GM11168 (cell line): Measurements from ENCODE around the gene CLDN25.
"Not testable (repeated sequence)": the region's sequence is repeated elsewhere in the genome, so short reads cannot be mapped to it uniquely, and the experiment has no call there.

Source experiments
- in situ Hi-C: fragments of 300-500 bp; cut with MboI; formaldehyde crosslinking; loops from one replicate; pipeline ENCODE4 v1.12.0; 2022; ENCODE audit warnings: low sequenced_read_pairs; ENCODE audit not compliant: unreplicated experiment

The CLDN25 gene

GRCh38 chr11:113779496-113779895, at the start of gene CLDN25:
Gene CLDN25, plus strand, starts transcription at chr11:113779796. Its CDS starts 0 bp downstream, at chr11:113779796.
- in situ Hi-C loops = no loop called here

GRCh38 chr11:113730887-113731726, 48.5 kb upstream of the CLDN25 start:
- in situ Hi-C loops = no loop called here

- in situ Hi-C loops = no loop called here
Measured at GRCh38 chr11:113732092-113732491, 47.5 kb upstream of the CLDN25 start.

GRCh38 chr11:113736323-113736722, 43.3 kb upstream of the CLDN25 start:
- in situ Hi-C loops = no loop called here

GRCh38 chr11:113752932-113753331, 26.7 kb upstream of the CLDN25 start:
- in situ Hi-C loops = loop anchor here (25.0 kb wide), 1 partner anchor 441 kb away; the partner anchor contains the start of gene TTC12

- in situ Hi-C loops = loop anchor here (25.0 kb wide), 1 partner anchor 448 kb away; the partner anchor contains the start of gene TTC12
Measured at GRCh38 chr11:113760241-113760640, 19.4 kb upstream of the CLDN25 start.

GRCh38 chr11:113763040-113763439, 16.6 kb upstream of the CLDN25 start:
- in situ Hi-C loops = loop anchor here (25.0 kb wide), 1 partner anchor 451 kb away; the partner anchor contains the start of gene TTC12

- in situ Hi-C loops = loop anchor here (25.0 kb wide), 1 partner anchor 452 kb away; the partner anchor contains the start of gene TTC12
Measured at GRCh38 chr11:113764527-113765219, 14.9 kb upstream of the CLDN25 start.

GRCh38 chr11:113771964-113772363, 7.6 kb upstream of the CLDN25 start:
- in situ Hi-C loops = loop anchor here (25.0 kb wide), 1 partner anchor 460 kb away; the partner anchor contains the start of gene TTC12

GRCh38 chr11:113773092-113773415, 6.5 kb upstream of the CLDN25 start:
- in situ Hi-C loops = loop anchor here (25.0 kb wide), 1 partner anchor 461 kb away; the partner anchor contains the start of gene TTC12

GRCh38 chr11:113773416-113774173, 6.0 kb upstream of the CLDN25 start, which contains the start of gene ZW10:
Gene ZW10, minus strand, starts transcription at chr11:113773692. Its CDS starts 26 bp downstream, at chr11:113773666.
- in situ Hi-C loops = loop anchor here (25.0 kb wide), 1 partner anchor 461 kb away; the partner anchor contains the start of gene TTC12

- in situ Hi-C loops = loop anchor here (25.0 kb wide), 1 partner anchor 462 kb away; the partner anchor contains the start of gene TTC12
Measured at GRCh38 chr11:113774174-113774503, 5.5 kb upstream of the CLDN25 start.

GRCh38 chr11:113778111-113778910, 1.3 kb upstream of the CLDN25 start:
- in situ Hi-C loops = no loop called here

GRCh38 chr11:113781682-113782081, 2.1 kb downstream of the CLDN25 start:
- in situ Hi-C loops = no loop called here

GRCh38 chr11:113782134-113782533, 2.5 kb downstream of the CLDN25 start:
- in situ Hi-C loops = no loop called here

- in situ Hi-C loops = not testable (repeated sequence)
Measured at GRCh38 chr11:113789016-113789415, 9.4 kb downstream of the CLDN25 start.

GRCh38 chr11:113789675-113790320, 10.2 kb downstream of the CLDN25 start:
- in situ Hi-C loops = no loop called here

GRCh38 chr11:113796663-113797259, 17.2 kb downstream of the CLDN25 start:
- in situ Hi-C loops = no loop called here

GRCh38 chr11:113802621-113803020, 23.0 kb downstream of the CLDN25 start:
- in situ Hi-C loops = no loop called here
